Osteoblast (primary cell): ENCODE data around the gene MGMT. TPM values are rescaled to one million over a fixed set of nuclear protein-coding genes. Genes with fewer than 3 reads are reported as not detected.

Experiments
- DNase-seq: peaks from one replicate; pipeline ENCODE4 v3.0.0; 2011; ENCODE audit warnings: low spot score, mixed read lengths; ENCODE audit not compliant: insufficient read length; ENCODE audit errors: missing footprints
- H2AFZ ChIP-seq: 2 replicates; pipeline ENCODE4 v1.6.0; 2011; ENCODE audit warnings: mild to moderate bottlenecking, low read length
- H3K27ac ChIP-seq: 2 replicates; pipeline ENCODE4 v1.5.1; 2011; ENCODE audit warnings: mild to moderate bottlenecking, low read depth, low read length, moderate library complexity
- H3K27me3 ChIP-seq: 2 replicates; pipeline ENCODE4 v1.6.0; 2012; ENCODE audit warnings: mild to moderate bottlenecking, control low read depth, inconsistent platforms, low read length, moderate library complexity; ENCODE audit not compliant: insufficient read depth
- H3K36me3 ChIP-seq: 2 replicates; pipeline ENCODE4 v1.5.1; 2011; ENCODE audit warnings: mild to moderate bottlenecking, low read length, control low read depth, moderate library complexity; ENCODE audit not compliant: insufficient read depth
- H3K4me1 ChIP-seq: 2 replicates; pipeline ENCODE4 v1.5.1; 2011; ENCODE audit warnings: mild to moderate bottlenecking, low read length, control low read depth, moderate library complexity; ENCODE audit not compliant: insufficient read depth
- H3K4me2 ChIP-seq: 2 replicates; pipeline ENCODE4 v1.6.0; 2011; ENCODE audit warnings: mild to moderate bottlenecking, low read length; ENCODE audit not compliant: insufficient read depth
- H3K4me3 ChIP-seq: fragments of 200-600 bp; sonication (generic); 3 replicates; pipeline ENCODE4 v1.5.1; 2012; ENCODE audit warnings: mild to moderate bottlenecking, low read length, inconsistent platforms; ENCODE audit not compliant: insufficient read depth
- H3K79me2 ChIP-seq: 2 replicates; pipeline ENCODE4 v1.6.0; 2012; ENCODE audit warnings: mild to moderate bottlenecking, low read length, control low read depth, inconsistent platforms; ENCODE audit not compliant: insufficient read depth
- H3K9me3 ChIP-seq: 2 replicates; pipeline ENCODE4 v1.5.1; 2011; ENCODE audit warnings: low read depth, low read length, control low read depth
- H4K20me1 ChIP-seq: 2 replicates; pipeline ENCODE4 v1.6.0; 2012; ENCODE audit warnings: mild to moderate bottlenecking, low read length, control low read depth; ENCODE audit not compliant: insufficient read depth
- total RNA-seq: library from RNA; depleted of rRNA; stranded (reverse); fragments of >200 nt; gene quantifications from 2 replicates; pipeline ENCODE4 v1.2.3, GENCODE V29; 2012
- TF ChIP-seq, protein P1 (sequence below): IDR thresholded peaks from 2 replicates; pipeline ENCODE4 v1.5.1; 2011; ENCODE audit warnings: mild to moderate bottlenecking, low read depth, low read length, moderate library complexity; ENCODE audit errors: extremely low read depth

Gene MGMT
- total RNA-seq, 1 donor, result 21.0 TPM

DNA sequence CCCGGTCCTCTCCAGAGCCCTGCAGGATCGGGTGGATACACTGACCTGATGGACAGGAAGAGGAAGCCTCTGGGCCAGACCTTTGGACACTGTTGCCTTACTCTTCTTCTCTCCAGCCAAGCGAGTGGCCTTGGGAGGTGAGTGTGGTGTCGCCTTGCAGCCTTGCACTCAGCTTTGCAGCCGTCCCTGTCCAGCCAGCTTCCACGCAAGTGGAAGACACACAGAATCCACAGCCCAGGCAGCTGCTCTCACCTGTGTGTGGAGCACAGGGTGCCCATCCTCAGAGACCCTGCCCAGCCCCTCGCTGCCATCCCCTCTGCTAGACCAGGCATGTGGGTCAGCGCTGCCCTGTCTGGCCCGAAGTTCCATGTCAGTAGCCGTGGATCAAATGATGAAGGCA is 258.0 kb downstream of the MGMT start:
- Histone ChIP-seq H3K4me1 (no peaks in the 10 kb centered on the region), H2AFZ (no peak overlapping the region), H3K4me2 (no peak overlapping the region), H3K4me3 (no peak overlapping the region), H3K27ac (no peak overlapping the region), H3K79me2 (no peaks in the 10 kb centered on the region), H4K20me1 (no peaks in the 10 kb centered on the region), H3K9me3 (no peaks in the 10 kb centered on the region), H3K27me3 (no peaks in the 10 kb centered on the region), H3K36me3 (no peaks in the 10 kb centered on the region)
- DNase-seq, result peak; percentile 11
- TF ChIP-seq, protein P1, sequence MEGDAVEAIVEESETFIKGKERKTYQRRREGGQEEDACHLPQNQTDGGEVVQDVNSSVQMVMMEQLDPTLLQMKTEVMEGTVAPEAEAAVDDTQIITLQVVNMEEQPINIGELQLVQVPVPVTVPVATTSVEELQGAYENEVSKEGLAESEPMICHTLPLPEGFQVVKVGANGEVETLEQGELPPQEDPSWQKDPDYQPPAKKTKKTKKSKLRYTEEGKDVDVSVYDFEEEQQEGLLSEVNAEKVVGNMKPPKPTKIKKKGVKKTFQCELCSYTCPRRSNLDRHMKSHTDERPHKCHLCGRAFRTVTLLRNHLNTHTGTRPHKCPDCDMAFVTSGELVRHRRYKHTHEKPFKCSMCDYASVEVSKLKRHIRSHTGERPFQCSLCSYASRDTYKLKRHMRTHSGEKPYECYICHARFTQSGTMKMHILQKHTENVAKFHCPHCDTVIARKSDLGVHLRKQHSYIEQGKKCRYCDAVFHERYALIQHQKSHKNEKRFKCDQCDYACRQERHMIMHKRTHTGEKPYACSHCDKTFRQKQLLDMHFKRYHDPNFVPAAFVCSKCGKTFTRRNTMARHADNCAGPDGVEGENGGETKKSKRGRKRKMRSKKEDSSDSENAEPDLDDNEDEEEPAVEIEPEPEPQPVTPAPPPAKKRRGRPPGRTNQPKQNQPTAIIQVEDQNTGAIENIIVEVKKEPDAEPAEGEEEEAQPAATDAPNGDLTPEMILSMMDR, result no peak

DNA sequence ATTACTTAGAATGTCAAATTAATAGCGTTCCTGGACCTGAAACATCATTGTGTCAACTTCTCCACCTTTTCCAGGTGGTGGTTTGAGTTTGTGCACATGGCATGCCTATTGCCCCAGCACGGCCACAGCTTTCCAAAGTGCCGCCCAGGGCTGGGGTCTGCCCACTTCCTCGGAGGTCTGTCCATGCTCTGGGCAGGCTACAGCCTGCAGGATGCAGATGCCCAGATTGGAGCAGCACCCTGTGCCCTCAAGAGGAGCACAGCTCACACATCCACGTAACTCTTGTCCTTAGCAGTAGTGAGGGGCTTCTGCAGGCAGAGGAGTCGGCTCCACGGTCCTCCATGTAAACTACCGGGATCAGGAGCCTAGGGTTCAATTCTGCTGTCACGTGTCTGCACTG is 258.4 kb downstream of the MGMT start:
- Histone ChIP-seq H3K27me3 (no peaks in the 10 kb centered on the region), H2AFZ (no peak overlapping the region)
- TF ChIP-seq, protein P1, result no peak

DNA sequence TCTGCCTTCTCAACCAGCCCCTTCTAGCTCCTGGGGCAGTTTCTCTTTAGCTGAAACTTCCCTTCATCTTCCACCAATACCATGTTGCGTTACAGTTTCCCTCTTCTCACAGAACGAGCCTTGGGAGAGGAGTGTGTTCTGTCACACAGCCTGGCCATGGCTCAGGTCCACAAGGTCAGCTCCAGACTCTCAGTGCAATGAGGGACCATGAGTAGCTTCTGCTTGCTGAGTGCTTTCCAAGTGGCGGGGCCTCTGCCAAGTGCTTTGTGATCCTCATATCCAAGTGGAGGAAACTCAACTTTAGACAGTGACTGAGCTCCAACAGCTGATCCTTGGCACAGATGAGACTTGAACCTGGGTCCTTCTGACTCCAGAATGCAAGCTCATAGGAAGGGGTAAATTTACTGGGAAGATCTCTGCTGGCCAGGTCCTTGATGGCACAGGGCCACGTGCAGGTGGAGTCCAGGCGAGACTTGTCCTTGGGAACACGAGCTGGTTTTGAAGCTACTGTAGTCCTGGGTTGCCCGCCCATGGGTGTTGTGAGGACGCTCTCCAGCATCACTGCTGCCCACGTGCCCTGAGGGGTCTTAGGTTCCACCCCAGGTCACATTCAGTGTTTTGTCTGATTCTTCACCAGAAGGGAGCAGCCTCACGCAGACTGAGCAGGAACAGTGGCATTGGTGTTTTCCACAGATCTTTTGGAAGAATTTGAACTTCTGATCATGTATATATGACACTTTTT is 259.0 kb downstream of the MGMT start:
- Histone ChIP-seq H3K4me2 (no peak overlapping the region), H3K4me3 (no peak overlapping the region), H3K27ac (no peak overlapping the region), H3K36me3 (no peaks in the 10 kb centered on the region), H3K79me2 (no peaks in the 10 kb centered on the region), H3K27me3 (no peaks in the 10 kb centered on the region), H4K20me1 (no peaks in the 10 kb centered on the region), H2AFZ (no peak overlapping the region), H3K9me3 (no peaks in the 10 kb centered on the region), H3K4me1 (no peaks in the 10 kb centered on the region)
- TF ChIP-seq, protein P1, result no peak
- DNase-seq, result peak; percentile 55

More for the DNA sequence above, 258.4 kb downstream of the MGMT start:
- Histone ChIP-seq H3K27ac (no peak overlapping the region), H3K36me3 (no peaks in the 10 kb centered on the region), H3K4me2 (no peak overlapping the region), H4K20me1 (no peaks in the 10 kb centered on the region), H3K9me3 (no peaks in the 10 kb centered on the region), H3K79me2 (no peaks in the 10 kb centered on the region), H3K4me1 (no peaks in the 10 kb centered on the region), H3K4me3 (no peak overlapping the region)
- DNase-seq, result peak; percentile 50

DNA sequence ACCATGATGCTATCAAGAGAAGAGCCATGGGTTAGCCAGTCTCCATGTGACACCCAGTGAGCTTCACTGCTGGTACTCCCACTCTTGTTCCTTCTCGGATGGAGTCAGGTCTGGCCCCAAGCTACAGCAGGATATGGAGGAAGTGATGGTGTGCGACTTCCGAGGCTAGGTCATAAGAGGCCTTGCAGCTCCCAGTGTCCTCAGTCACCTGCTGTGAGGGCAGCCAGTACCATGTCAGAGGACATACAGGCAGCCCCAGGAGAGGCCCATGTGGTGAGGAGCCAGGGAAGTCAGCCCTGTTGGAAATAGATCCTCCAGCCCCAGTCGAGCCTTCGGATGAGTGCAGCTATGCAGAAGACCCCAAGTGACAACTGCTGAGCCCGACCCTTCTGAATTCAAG is 260.0 kb downstream of the MGMT start:
- Histone ChIP-seq H3K27ac (no peak overlapping the region), H3K79me2 (no peaks in the 10 kb centered on the region), H3K4me3 (no peak overlapping the region), H3K4me1 (no peaks in the 10 kb centered on the region), H2AFZ (no peak overlapping the region), H4K20me1 (no peaks in the 10 kb centered on the region), H3K27me3 (no peaks in the 10 kb centered on the region), H3K9me3 (no peaks in the 10 kb centered on the region), H3K36me3 (no peaks in the 10 kb centered on the region), H3K4me2 (no peak overlapping the region)
- DNase-seq, result peak; percentile 54
- TF ChIP-seq, protein P1, result no peak
